Lower leg skin (tissue), 3 donors: Measurements from ENCODE around the gene TBC1D10A.

ENCODE experiments used
- POLR2A ChIP-seq, 2 donors: fragments of 450-650 bp; IDR thresholded peaks; one replicate each; pipeline ENCODE4 v1.6.1; 2016 to 2017; ENCODE audit warnings: antibody characterized with exemption in 2 of 2, mild to moderate bottlenecking in 1 of 2, moderate library complexity in 1 of 2
- TF ChIP-seq, protein P1 (sequence below), 3 donors: fragments of 450-650 bp; IDR thresholded peaks; one replicate each; pipeline ENCODE4 v1.5.1; 2016; ENCODE audit warnings: antibody characterized with exemption in 3 of 3, mild to moderate bottlenecking in 3 of 3, moderate library complexity in 2 of 3

- TF ChIP-seq, protein P1, sequence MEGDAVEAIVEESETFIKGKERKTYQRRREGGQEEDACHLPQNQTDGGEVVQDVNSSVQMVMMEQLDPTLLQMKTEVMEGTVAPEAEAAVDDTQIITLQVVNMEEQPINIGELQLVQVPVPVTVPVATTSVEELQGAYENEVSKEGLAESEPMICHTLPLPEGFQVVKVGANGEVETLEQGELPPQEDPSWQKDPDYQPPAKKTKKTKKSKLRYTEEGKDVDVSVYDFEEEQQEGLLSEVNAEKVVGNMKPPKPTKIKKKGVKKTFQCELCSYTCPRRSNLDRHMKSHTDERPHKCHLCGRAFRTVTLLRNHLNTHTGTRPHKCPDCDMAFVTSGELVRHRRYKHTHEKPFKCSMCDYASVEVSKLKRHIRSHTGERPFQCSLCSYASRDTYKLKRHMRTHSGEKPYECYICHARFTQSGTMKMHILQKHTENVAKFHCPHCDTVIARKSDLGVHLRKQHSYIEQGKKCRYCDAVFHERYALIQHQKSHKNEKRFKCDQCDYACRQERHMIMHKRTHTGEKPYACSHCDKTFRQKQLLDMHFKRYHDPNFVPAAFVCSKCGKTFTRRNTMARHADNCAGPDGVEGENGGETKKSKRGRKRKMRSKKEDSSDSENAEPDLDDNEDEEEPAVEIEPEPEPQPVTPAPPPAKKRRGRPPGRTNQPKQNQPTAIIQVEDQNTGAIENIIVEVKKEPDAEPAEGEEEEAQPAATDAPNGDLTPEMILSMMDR (IDR thresholded peaks at IDR 0.05), result no peak
- no peak for TF ChIP-seq POLR2A (IDR thresholded peaks at IDR 0.05)
These were observed 32.7 kb downstream of the TBC1D10A start for GRCh38 chr22:30294066-30294465.
